NCI-H2196 (cell line): ENCODE measurements around the gene PWWP2B.

ENCODE experiments used
- DNase-seq: peaks from one replicate; lab custom pipeline; 2025; ENCODE audit not compliant: unreplicated experiment; lab: John Stamatoyannopoulos, UW

PWWP2B gene

DNA sequence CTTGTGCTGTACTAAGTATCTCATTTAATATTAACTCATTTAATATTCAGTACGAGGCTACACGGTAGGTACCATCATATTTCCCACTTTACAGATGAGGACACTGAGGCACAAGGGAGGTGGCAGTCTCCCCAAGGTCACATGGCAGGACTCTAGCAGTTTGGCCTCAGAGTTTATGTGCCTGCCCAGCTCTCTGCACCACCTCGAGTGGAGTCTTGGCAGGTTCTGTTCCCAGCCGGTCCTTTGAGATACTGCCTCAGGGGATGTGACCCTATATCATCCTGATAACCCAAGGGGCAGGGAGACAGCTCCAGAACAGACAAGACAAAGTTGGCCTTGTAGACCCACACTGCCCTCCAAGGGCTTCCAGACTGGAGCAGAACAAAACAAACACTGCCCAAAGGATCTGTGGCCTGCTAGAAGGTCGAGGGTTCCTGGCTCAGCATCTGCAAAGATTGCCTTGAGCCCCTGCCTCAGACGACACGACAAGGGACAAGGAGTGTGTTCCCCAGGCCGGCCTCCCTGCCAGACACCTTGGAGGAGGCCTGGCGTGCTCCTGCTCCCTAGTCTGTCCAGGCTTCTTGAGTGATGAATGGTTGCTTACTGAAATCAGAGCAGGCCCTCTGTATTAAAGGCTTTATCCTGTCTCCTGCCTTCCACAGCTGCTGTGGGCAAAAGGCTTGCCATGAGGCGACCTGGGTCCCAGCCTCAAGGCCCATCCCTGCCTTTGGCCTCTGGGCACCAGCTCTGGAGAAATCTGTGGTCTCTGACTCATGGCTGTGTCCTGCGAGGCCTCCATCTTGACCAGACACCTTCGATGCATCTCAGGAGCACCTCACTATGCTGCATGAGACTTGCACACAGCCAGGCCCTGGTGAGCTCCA is 3.9 kb upstream of the PWWP2B start:
- DNase-seq: no peak

DNA sequence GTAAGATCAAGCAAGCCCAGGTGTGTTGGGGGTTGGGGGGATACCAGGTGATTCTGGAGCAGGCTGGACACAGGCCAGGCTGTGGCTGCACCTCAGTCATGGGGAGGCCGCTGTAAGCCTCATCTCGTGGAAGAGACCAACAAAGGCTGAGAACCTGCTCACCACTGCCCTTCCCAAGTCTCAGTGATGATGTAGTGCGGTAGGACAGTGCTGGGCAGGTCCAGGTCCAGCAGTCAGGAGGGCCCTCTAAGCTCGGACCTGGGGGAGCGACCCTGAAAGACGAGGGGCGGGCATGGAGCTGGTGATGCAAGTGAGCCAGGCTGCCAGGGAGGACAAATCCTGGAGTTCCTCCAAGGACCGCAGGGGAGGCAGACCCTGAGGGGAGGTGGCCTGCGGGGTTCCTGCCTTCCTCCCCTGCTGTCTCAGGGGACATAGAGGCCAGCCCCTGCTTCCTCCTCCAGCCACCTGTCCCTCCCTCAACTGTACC is 3.3 kb upstream of the PWWP2B start:
- no peak for DNase-seq

DNA sequence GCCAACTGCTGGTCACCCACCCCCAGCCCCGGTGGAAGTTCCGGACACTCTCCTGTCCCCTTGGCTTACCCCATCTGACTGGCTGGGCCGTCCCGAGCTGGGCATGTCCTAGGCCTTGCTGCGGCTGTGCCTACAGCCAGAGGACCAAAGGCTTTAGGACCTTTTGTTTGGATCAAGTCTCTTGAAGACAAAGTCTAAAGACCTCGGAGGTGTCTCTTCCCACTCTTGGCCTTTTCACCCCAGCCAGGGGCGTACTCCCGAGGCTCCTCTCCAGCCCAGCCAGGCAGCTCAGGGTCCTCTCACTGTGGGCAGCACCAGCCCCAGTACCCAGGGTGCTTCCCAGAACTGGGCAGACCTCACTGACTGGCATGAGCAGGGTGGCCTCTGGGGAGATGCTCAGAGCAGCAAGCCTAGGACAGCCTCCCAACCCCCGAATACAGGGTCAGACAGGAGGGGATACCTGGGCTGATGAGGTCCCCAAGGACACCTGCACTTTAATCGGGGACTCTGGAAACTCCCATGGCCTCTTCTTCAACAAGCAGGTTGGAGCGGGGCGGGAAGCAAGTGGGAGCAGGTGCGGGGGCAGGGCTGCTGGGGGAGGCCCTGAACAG is 2.7 kb upstream of the PWWP2B start:
- DNase-seq: no peak

DNA sequence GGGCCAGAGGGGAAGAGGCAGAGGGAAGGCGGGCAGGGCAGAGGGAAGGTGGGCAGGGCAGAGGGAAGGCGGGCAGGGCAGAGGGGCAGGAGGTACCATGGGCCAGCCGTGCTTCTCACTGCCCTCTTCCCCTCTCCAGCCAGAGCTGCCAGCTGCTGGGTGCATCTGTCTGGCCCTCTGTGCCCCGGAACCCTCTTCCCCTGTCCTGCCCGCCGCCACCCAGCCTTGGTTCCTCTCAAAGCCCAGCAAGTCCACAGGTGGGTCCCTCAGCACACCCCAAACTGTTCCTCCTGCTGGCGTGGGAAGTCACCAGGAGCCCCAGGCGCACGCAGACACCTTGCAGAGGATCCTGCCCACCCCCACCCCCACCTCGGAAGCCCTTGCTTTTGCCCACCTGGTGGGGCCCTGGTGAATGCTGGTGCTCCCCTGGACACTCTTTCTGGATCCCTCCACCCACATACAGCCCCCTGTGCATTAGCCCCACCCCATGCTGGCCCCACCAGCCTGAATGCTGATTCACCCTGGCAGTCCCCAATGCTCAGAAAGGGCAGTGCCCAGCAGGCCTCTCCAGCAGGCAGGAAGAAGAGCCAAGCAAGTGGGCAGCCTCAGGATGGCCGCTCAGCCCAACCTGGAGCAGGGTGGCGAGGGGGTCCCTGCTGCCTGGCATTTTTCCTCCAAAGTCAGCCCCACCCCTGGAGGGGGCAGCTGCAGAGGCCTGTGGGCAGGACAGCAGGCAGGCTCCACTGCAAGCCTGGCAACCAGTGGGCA is 1.9 kb upstream of the PWWP2B start:
- no peak for DNase-seq

DNA sequence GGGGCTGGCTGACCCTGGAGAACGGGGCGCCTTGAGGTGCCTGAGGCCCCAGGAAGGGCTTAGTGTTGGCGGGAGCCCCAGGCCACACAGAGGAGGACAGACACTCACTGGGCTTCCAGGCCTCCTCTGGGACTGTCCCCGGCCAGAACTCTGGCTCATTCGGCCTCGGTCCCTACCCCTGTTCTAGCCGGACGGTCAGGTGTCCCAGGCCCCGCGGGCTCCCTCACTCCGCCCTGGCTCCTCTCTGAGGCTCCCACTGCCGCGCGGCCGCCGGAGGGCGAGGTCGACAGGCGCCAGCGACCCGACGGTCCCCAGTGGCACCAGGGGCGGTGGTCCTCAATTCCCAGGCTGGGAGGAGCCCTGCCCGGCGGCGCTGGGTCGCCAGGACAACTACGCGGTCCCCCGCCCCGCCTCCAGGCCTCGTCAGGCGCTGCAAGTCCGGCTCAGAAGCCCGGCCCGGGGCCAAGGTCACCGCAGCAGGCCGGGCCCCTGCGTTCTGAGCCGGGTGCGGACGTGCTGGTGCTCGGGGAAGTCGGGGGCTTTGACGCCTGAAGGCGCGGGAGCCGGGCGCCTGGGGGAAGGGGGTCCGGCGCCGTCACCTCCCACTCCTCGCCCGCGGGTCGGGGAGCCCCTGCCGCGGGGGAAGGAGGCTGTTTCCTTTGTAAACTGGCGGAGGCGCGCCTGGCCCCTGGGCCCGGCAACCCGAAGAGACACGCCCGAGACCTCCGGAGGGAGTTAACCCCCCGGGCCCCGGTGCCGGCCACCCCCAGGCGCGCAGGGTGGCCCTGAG is 1.1 kb upstream of the PWWP2B start:
- DNase-seq: no peak

DNA sequence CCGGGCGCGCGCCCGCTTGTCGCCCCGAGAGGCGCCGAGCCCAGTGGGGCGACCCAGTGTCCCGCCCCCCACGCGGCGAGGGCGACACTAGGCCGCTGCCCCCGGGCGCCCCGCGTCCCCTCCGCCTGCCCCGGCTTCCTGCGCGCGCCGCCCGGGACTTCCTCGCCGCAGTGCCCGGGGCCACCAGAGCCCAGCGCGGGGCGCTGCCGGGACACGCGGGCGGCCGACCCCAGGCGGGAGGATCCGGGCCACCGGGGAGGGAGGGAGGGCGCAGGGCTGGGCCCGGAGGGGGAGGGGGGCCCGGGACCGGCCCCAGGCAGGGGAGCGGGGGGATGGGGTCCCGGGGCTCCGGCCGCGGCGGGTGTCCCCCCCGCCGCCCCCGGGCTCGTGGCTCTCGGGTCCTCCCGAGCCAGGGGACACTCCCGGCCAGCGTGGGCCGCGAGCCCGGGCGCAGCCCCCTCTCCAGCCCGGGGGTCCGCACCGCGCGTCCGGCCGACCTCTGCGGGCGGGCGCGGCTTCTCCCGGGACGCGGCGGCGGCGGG is 435 bp upstream of the PWWP2B start:
- DNase-seq: peak; percentile 12

DNA sequence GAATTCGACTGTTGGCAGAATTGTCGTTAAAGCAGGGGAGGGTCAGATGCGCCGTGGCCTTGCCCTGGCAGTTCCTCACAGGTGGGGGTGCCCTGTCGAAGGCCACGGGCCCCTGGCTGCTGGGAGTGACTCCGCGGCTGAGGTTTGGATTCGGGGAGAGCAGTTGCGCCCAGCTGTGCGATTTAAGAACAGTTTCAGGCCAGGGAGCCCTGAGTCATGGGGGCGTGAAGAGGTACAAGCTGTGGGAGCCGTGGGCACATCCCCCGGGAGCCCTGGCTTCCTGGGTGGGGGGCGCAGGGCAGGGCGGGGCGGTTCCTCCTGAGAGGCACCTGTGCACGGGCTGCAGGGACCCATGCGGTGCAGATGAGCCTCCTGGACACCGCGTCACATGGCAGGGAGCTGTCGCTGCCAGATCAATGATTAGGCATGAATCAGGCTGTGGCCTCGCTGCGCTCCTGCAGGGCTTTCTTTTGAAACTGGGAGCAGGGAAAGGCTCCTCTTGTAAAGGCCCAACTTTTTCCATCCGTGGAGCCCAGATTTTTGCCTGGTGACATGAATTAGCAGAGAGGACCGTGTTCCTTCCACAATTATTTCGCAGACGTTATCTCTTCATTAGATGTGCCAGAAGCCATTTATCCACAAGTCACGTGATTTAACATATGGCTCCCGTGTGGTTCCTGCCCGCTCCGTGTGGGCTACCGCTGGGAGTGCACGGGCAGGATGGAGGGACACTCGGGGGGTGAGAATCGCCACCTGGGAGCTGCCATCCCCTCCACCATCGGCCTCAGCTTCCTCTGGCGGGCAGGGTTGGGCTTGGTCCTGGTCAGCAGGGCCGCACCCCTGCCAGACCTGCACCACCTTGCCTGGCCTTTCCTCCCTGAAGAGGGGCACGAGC is 918 bp downstream of the PWWP2B start:
- DNase-seq: no peak

DNA sequence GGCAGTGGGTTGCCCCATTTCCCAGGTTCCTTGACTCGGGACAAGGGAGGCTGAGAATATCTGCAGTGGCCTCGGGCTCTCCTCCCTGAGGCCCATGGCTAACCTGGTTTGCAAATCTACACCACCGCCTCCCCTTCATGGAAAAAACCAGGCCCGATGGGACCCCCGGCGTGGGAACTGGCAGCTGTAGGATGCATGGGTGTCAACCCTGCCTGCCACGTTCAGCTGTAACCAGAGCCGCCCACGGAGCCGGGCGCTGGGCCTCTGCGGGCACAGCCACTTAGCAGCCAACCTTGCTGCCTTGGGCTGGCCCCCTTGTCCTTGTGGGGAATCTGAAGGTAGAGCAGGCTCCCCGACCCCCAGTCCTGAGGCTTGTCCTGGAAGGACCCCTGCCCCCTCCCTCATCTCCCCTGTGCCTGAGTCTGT is 1.6 kb downstream of the PWWP2B start:
- no peak for DNase-seq

DNA sequence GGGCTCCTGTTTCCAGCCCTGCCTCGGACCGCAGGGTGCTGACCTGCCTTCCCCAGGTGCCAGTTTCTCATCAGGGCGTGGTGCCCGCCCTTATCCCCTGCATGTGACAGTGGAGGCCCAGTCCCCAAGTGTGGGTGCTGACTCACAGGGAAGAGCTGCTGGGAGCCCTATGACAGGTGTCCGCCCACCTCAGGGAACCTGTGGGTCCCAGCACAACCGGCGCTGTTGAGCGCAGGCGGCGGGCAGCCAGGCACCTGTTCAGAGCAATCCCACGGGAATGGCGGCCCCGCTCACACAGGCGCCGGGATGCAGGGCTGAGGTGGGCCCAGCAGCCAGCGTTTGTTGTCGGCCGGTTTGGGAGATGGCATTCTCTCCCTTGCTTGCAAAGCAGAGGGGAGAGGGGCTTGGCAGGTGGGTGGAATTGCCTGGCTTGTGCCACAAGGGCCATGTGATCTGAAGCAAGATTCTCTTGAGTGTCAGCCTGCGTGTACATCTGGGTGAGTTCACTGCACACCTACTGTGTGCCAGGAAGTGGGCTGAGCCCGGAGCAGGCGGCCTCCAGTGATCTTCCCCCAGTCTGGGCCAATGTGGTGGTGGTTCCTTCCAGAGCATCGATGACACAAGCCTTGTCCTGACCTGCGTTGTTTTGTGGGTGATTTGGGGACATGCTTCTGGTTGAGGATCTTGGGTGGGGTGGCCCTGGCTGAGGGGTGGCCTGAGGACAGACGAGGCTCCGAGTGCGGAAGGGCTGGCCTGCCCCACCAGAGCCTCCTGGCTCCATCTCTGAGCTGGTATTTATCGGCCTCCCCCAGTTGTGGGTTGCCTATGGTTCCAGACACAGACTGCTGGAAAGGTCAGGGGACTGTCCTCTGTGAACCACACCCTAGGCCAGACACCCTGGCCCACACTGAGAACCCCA is 2.4 kb downstream of the PWWP2B start:
- DNase-seq: no peak

DNA sequence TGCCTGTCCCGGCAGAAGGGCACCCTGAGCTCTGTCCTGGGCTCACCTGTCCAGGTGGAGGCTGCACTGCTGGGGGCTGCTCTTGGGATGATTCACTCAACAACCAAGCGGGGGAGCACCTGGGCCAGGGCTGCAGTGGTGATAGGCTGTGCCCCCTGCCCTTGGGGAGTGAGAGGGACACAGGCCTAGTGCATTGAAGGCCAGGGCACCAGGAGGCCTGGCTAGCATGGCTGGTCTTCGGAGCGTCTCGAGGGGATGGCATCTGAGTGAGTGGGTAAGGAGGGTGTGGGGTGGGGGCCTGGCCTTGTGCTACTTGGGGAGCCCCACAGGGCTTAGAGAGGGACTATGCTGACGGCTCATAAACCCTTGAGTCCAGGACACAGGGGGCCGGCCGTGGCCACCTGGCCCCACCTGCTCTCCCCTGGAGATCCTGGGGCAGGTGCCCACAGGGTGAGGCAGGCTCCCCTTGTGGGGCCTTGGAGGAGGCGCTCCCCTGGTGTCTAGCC is 3.1 kb downstream of the PWWP2B start:
- DNase-seq: no peak

DNA sequence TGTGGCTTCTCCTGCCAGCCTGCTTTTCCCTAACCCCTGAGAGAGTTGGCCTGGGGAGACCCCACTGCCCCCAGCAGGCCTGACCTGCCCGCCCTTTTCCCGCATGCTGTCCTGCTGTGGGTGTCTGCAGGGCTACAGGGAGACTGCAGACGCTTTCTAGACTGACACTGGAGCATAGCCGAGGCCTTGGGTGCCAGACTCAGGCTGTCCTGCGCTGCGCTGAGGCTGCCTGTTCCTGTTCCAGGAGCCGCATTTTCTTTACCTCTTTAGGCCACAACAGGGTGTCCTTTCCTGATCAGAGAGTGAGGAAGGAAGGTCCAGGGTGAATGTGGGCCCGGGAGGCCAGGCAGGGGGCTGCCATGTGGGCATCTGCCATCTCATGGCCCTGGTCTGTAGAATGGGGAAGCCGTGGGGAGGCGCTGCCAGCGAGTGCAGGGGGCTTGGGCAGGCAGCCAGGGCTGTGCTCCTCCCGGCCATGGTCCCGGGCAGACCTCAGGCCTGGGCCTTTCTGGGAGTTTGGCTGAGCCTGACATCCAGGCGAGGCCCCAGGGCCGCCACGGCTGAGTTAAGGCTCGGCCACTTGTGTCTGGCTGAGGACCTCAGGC is 3.6 kb downstream of the PWWP2B start:
- DNase-seq: no peak

DNA sequence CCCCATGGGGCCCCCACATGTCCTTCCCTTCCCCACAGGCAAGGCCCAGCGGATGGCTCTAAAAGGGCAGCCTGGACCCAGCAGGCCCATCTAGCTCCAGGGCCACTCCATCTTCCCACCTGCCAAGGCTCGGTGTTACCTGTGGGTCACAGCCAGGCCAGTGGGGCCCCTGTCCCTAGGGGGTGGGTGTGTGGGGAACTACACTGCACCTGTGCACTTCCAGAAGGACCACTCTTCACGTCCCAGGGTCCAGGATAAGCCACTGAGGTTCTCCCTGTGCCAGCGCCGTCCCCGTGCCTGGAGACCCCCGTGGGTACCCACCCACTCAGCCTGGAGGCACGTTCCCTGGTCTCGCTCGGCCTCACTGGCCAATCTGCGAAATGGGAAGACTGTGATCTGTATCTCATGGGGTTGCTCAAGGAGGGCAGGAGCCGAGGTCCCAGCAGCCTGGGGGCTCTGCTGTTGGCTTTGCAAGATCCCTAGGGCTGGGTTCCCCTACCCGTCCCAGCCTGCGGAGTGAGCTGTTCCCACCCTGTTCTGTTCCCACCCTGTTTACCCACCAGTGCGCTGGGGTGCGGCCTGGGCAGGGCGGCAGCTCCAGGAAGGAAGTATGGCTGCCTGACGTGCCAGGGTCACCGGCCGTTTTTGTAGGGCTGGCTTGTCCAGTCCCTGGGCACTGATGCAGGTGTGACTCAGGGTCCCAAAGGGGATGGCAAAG is 4.6 kb downstream of the PWWP2B start:
- no peak for DNase-seq

DNA sequence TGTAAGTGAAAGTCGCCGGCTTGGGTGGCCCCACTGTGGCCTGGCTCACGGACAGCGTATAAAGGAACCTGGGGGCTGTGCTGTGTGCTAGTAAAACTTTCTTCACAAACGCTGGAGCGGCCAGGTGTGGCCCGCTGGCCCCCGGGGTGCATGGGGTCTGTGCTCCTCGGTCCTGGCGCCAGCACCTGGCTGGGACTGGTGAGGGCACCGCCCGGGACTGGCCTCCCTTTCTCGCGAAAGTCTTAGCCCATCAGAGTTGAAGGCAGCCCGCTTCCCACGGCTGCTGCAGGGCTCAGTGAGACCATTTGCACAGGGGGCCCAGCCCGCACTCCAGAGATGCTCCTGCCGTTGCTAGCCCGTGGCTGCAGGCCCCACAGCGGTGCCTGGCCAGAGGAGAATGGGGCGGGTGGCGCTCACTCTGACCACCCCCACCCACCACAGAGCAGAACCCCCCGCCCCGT is 5.8 kb downstream of the PWWP2B start:
- no peak for DNase-seq

DNA sequence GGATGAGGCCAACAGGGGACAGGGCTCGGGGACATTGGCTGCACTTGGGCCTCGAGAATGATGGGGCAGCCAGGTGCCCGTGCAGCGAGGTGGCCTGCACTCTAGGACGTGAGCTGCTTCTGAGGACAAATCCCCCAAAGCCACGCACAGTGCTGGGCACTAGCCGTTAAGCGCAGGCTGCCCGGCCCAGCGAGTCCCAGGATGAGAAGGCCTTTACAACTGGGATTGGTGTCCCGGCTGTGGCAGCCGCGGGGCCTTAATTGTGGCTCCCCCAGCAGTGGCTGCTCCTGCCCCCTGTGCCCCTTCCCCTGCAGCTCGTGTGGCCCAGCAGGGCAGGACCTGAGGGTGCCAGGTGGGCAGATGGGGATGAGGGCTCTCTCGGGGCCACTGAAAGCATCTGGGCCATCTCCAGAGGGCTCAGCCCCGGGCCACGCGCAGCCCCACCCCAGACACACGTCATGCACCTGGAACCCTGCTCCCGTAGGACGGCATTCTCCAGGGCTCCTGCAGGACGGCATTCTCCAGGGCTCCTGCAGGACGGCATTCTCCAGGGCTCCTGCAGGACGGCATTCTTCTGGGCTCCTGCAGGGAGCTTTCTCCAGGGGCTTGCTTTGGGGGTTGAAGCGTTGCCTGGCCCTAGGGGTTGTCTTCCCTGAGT is 6.6 kb downstream of the PWWP2B start:
- DNase-seq: no peak

DNA sequence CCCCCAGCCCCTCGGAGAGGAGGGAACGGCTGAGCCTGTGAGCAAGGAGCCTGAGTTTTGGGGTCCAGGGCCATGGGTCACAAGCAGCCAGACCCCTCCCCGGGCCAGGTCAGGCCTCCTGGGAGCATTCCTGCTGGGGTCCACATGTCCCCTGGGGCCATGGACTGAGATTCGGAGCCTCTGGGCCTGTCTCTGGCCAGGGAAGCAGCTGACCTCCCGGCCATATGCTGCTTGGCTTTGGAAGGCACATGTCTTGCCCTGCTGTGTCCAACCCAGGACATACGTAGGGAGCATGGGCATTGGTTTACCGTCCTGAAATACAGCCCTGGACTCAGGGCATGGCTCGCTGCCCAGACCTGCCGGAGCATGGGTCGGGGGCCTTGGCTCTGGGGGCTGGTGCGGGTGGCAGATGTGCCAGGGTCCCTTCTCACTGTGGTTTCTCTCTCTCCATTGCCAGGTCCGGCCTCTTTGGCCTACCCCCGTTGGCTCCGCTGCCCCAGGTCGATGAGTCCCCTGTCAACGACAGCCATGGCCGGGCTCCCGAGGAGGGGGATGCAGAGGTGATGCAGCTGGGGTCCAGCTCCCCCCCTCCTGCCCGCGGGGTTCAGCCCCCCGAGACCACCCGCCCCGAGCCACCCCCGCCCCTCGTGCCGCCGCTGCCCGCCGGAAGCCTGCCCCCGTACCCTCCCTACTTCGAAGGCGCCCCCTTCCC is 7.3 kb downstream of the PWWP2B start:
- DNase-seq: no peak

DNA sequence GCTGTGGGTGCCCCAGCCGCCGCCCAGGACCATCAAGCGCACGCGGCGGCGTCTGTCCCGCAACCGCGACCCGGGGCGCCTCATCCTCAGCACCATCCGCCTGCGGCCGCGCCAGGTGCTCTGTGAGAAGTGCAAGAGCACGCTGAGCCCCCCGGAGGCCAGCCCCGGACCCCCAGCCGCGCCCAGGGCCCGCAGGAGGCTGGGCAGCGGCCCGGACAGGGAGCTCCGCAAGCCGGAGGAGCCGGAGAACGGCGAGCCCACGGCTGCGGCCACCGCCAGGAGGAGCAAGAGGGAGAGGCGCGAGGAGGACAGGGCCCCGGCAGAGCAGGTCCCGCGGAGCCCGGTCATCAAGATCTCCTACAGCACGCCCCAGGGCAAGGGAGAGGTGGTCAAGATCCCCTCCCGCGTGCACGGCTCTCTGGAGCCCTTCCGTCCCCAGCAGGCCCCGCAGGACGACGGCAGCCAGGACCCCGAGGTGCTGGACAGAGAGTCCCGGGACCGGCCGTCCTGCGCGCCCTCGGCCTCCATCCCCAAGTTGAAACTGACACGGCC is 8.0 kb downstream of the PWWP2B start:
- DNase-seq: no peak
